Activated naive CD4-positive, alpha-beta T cell treated with anti-CD3 and anti-CD28 coated beads, Interleukin-2, amount 10 ng/mL, durations not matched to agents 7 days and 5 days (primary cell): ENCODE results near the gene USP12.

ENCODE experiments used
- CTCF ChIA-PET: fragments of 350-600 bp; sonication (Branson Sonifier 250); formaldehyde crosslinking; loops from one replicate; lab custom pipeline; 2021; ENCODE audit warnings: antibody characterized with exemption; lab: Charles Lee
- DNase-seq: peaks from one replicate; pipeline ENCODE4 v3.0.0-alpha.2; 2020
- H3K27ac Mint-ChIP-seq: one replicate; pipeline ENCODE4 v1.8.0; 2021; ENCODE audit warnings: mild to moderate bottlenecking, moderate library complexity, mixed read lengths
- H3K27me3 Mint-ChIP-seq: one replicate; pipeline ENCODE4 v1.8.0; 2021; ENCODE audit warnings: mild to moderate bottlenecking, mixed read lengths
- H3K36me3 Mint-ChIP-seq: one replicate; pipeline ENCODE4 v1.8.0; 2021; ENCODE audit warnings: mixed read lengths
- H3K4me1 Mint-ChIP-seq: one replicate; pipeline ENCODE4 v1.8.0; 2021; ENCODE audit warnings: mixed read lengths
- H3K4me3 Mint-ChIP-seq: one replicate; pipeline ENCODE4 v1.8.0; 2021; ENCODE audit warnings: mild to moderate bottlenecking, moderate library complexity, mixed read lengths
- H3K9me3 Mint-ChIP-seq: one replicate; pipeline ENCODE4 v1.8.0; 2021; ENCODE audit warnings: mixed read lengths

The USP12 gene

DNA sequence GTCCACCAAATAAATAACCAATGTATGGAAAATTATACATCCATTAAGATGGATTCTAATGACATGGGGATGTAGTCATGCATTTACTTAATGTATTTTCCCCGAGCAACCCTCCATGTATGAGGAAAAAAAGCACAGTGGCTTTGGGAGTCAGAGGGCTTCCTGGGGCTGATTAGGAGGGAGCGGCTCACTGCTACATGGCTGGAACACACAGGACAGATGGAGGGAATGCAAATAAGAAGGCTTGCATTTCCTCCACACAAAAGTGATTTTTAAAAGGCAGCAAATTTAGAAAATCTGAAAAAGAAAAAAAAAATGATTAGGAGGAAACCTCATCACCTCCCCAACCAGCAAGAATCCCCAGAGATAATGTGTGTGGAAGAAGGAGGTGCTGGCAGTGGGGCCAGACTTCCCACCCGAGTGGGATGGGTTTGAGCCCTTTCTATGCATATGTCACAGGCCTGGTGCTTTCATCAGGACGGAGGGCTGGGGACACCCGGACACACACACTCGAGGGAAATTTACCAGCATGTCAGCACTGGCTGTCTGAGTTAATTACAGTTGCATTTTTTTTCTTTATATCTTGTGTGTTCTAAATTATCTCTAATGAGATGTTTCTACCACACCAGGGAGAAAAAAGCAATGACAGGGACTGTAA lies 118.9 kb downstream of the USP12 start:
- Mint-ChIP-seq H3K36me3 (no peaks in the 10 kb centered on the region), H3K27ac (no peak overlapping the region), H3K27me3 (no peaks in the 10 kb centered on the region), H3K4me3 (no peak overlapping the region), H3K4me1 (peaks cover 17% of the 10 kb centered on the region), H3K9me3 (no peaks in the 10 kb centered on the region)
- CTCF ChIA-PET, result no interaction called here
- no peak for DNase-seq

DNA sequence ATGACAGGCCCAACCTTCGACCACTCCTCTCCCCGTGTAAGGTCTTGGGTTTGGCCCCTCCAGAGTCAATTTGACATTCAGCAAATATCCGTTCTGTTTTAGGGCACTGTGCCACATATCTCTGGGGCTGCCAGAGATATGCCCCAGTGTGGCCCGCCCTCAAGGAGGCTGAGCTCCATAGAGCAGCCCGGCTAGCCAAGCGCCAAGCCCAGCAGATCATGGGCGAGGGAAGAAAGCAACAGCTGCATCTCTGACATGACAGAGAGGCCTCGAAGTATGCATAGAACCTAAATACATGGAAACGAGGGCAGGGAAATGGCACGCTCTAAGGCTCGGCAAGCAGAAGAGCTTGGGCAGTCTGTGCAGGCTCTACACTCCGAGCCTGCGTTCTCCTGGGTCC lies 124.5 kb downstream of the USP12 start:
- Mint-ChIP-seq H3K4me1 (peaks cover 9% of the 10 kb centered on the region), H3K4me3 (no peak overlapping the region), H3K9me3 (no peaks in the 10 kb centered on the region), H3K27me3 (peaks cover 8% of the 10 kb centered on the region), H3K36me3 (no peaks in the 10 kb centered on the region), H3K27ac (no peak overlapping the region)
- no peak for DNase-seq
- CTCF ChIA-PET, result interaction anchor here (0.7 to 1.4 kb wide), 2 partner anchors 13 to 74 kb away, joined by 3 to 4 read pairs; no protein-coding TSS in a partner anchor

- no peak overlapping the region for H3K4me3 Mint-ChIP-seq
Measured at GRCh38 chr13:27044837-27045570, 126.6 kb downstream of the USP12 start.

GRCh38 chr13:27043013-27043412 lies 128.6 kb downstream of the USP12 start:
- Mint-ChIP-seq H3K9me3 (no peaks in the 10 kb centered on the region), H3K4me3 (no peak overlapping the region), H3K27ac (peak overlapping the region; percentile 6), H3K36me3 (no peaks in the 10 kb centered on the region), H3K27me3 (peaks cover 18% of the 10 kb centered on the region), H3K4me1 (peaks cover 9% of the 10 kb centered on the region)
- DNase-seq, result no peak
- CTCF ChIA-PET, result no interaction called here

More at GRCh38 chr13:27044837-27045570, 126.6 kb downstream of the USP12 start:
- Mint-ChIP-seq H3K27ac (peak overlapping the region; percentile 65), H3K9me3 (no peaks in the 10 kb centered on the region), H3K27me3 (peaks cover 18% of the 10 kb centered on the region), H3K4me1 (peaks cover 9% of the 10 kb centered on the region), H3K36me3 (no peaks in the 10 kb centered on the region)
- CTCF ChIA-PET, result no interaction called here
- no peak for DNase-seq

DNA sequence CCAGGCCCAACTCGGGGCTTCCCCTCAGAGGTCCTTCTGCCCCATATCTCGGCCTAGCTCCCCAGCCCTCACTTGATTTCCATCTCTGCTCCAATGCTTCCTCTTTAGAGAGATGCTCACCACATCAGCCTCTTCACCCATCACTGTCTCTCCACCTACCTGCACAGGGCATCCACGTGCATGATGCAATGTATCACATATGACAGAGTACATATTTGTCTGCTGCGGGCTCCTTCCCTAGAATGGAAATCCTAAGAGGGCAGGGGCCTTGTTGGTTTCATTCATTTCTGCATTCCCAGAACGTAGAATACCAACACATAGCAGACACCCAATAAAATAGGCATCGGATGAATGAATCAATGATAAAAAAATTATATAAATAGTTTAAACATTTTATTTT lies 130.3 kb downstream of the USP12 start:
- Mint-ChIP-seq H3K9me3 (no peaks in the 10 kb centered on the region), H3K27me3 (peaks cover 32% of the 10 kb centered on the region), H3K4me1 (peaks cover 9% of the 10 kb centered on the region), H3K4me3 (no peak overlapping the region), H3K27ac (no peak overlapping the region), H3K36me3 (no peaks in the 10 kb centered on the region)
- no peak for DNase-seq
- CTCF ChIA-PET, result no interaction called here

- no peaks in the 10 kb centered on the region for H3K36me3 Mint-ChIP-seq
- peaks cover 9% of the 10 kb centered on the region for H3K4me1 Mint-ChIP-seq
- no peak for DNase-seq
- no peaks in the 10 kb centered on the region for H3K9me3 Mint-ChIP-seq
- H3K27me3 Mint-ChIP-seq, result peaks cover 37% of the 10 kb centered on the region
- H3K4me3 Mint-ChIP-seq, result no peak overlapping the region
- CTCF ChIA-PET, result no interaction called here
- H3K27ac Mint-ChIP-seq, result no peak overlapping the region
Measured at GRCh38 chr13:27040826-27041108, 130.8 kb downstream of the USP12 start.

DNA sequence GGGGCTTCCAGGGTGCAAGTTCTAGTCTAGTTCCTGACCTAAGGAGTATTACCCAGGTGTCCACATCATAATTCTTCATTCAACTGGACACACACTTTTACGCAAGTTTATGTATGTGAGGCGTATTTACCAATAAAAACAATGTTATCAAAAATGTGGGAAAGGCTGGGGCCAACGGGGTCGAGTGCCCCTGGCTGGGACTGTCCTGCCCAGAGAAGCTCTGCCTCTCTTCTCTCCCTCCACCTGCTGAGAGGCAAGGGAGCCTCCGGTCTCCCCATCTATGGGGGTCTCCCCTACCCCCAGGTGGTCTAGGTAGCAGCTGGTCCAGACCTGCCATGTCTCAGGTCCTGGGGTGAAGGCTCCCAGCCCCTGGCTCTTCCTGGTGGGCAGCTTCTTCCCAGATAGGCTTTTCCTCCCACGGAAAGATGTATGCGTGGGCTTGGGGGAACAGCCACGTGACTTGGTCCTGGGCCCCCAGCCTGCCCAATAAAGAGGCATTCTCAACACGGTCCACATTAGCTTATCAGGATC lies 132.4 kb downstream of the USP12 start:
- Mint-ChIP-seq H3K27me3 (peaks cover 46% of the 10 kb centered on the region), H3K4me3 (no peak overlapping the region), H3K9me3 (no peaks in the 10 kb centered on the region), H3K4me1 (peaks cover 8% of the 10 kb centered on the region), H3K36me3 (no peaks in the 10 kb centered on the region), H3K27ac (no peak overlapping the region)
- CTCF ChIA-PET, result no interaction called here
- no peak for DNase-seq

- DNase-seq, result no peak
- H3K4me1 Mint-ChIP-seq, result peaks cover 8% of the 10 kb centered on the region
Measured at GRCh38 chr13:27038323-27038722, 133.3 kb downstream of the USP12 start.

DNA sequence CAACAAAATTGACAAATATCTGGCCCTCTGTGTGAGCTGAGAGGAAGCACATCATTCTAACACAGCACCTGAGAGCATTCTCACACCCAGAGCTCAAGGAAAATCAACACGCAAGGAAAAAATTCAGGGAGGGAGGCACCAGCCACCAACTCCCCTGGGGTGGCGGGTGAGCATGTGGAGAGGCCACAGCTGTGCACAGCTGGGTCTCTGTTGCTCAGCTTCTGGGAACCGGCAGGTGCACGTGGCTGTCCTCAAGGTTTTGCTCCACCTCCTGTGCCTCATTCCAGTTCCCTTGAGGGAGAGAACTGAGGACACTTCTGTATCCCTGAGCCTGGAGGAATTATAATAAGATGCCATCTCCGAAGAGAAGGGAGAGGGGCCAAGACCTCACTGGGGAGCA lies 134.0 kb downstream of the USP12 start:
- no peak overlapping the region for H3K27ac Mint-ChIP-seq
- no peaks in the 10 kb centered on the region for H3K36me3 Mint-ChIP-seq
- DNase-seq, result no peak
- H3K9me3 Mint-ChIP-seq, result no peaks in the 10 kb centered on the region
- H3K27me3 Mint-ChIP-seq, result peaks cover 48% of the 10 kb centered on the region
- CTCF ChIA-PET, result no interaction called here
- peaks cover 8% of the 10 kb centered on the region for H3K4me1 Mint-ChIP-seq
- no peak overlapping the region for H3K4me3 Mint-ChIP-seq

More at GRCh38 chr13:27038323-27038722, 133.3 kb downstream of the USP12 start:
- Mint-ChIP-seq H3K27ac (no peak overlapping the region), H3K27me3 (peaks cover 48% of the 10 kb centered on the region), H3K9me3 (no peaks in the 10 kb centered on the region), H3K4me3 (no peak overlapping the region), H3K36me3 (no peaks in the 10 kb centered on the region)
- CTCF ChIA-PET, result no interaction called here

- H3K4me3 Mint-ChIP-seq, result no peak overlapping the region
- peaks cover 8% of the 10 kb centered on the region for H3K4me1 Mint-ChIP-seq
- H3K36me3 Mint-ChIP-seq, result no peaks in the 10 kb centered on the region
- H3K27me3 Mint-ChIP-seq, result peaks cover 48% of the 10 kb centered on the region
- H3K9me3 Mint-ChIP-seq, result no peaks in the 10 kb centered on the region
- CTCF ChIA-PET, result no interaction called here
- no peak overlapping the region for H3K27ac Mint-ChIP-seq
- no peak for DNase-seq
Measured at GRCh38 chr13:27037171-27037570, 134.4 kb downstream of the USP12 start.

DNA sequence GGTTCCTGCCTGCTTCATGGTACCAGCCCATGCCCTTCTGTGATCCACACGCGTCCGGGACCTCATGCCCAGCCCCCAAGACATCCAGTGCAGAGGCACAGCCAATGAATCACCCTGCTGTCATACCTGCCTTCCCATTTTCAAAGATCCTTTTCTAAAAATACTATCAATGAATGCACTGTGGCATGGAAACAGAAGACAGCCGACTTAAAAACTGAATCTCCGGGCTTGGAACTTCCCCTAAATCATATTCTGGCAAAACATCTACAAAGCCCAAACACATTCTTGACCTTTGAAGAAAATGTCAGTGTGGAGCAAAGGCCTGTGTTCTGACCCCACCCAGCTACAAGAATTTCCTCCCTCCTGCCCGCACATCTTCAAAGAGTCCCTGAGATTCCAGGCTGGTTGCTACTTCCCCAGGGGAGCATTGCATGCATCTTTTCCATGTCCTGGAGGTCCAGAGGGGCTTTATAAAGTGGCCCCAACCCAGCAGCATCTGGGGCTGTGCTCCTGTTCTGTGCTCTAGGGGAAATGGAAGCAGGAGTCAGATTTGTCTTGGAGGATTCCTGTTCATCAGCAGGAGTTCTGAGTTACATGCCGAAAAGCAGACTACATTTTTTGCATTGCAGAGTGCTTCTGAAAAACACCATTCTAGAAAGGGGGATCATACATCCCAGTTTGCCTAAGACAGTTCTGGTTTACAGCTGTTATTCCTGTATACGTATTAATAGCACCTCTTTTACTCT lies 135.2 kb downstream of the USP12 start:
- CTCF ChIA-PET, result no interaction called here
- Mint-ChIP-seq H3K9me3 (no peaks in the 10 kb centered on the region), H3K36me3 (no peaks in the 10 kb centered on the region), H3K27me3 (peaks cover 48% of the 10 kb centered on the region), H3K27ac (no peak overlapping the region), H3K4me1 (peaks cover 8% of the 10 kb centered on the region), H3K4me3 (no peak overlapping the region)
- DNase-seq, result no peak

DNA sequence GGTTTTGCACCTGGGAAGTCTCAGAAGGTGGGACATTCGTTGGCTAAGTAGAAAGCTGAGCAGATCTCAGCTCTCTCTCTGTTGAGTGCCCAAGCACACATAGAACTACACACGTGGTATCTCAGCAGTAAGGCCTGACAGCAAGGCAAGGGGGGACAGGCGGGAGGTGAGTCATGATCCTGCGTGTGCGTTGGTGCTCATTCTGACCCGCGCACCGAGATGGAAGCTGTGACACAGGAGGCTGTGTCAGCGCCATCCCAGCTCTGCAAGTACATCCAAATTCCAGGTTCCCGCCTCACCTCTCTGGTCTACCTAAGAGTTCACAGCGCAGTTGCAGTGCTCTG lies 135.7 kb downstream of the USP12 start:
- no peaks in the 10 kb centered on the region for H3K9me3 Mint-ChIP-seq
- DNase-seq, result no peak
- peaks cover 8% of the 10 kb centered on the region for H3K4me1 Mint-ChIP-seq
- no peak overlapping the region for H3K4me3 Mint-ChIP-seq
- H3K27me3 Mint-ChIP-seq, result peaks cover 46% of the 10 kb centered on the region
- H3K27ac Mint-ChIP-seq, result no peak overlapping the region
- CTCF ChIA-PET, result no interaction called here
- H3K36me3 Mint-ChIP-seq, result no peaks in the 10 kb centered on the region

- Mint-ChIP-seq H3K27me3 (peaks cover 43% of the 10 kb centered on the region), H3K36me3 (no peaks in the 10 kb centered on the region), H3K9me3 (no peaks in the 10 kb centered on the region), H3K4me3 (no peak overlapping the region), H3K4me1 (peaks cover 8% of the 10 kb centered on the region), H3K27ac (no peak overlapping the region)
- CTCF ChIA-PET, result no interaction called here
- no peak for DNase-seq
Measured at GRCh38 chr13:27034678-27035111, 136.9 kb downstream of the USP12 start.

DNA sequence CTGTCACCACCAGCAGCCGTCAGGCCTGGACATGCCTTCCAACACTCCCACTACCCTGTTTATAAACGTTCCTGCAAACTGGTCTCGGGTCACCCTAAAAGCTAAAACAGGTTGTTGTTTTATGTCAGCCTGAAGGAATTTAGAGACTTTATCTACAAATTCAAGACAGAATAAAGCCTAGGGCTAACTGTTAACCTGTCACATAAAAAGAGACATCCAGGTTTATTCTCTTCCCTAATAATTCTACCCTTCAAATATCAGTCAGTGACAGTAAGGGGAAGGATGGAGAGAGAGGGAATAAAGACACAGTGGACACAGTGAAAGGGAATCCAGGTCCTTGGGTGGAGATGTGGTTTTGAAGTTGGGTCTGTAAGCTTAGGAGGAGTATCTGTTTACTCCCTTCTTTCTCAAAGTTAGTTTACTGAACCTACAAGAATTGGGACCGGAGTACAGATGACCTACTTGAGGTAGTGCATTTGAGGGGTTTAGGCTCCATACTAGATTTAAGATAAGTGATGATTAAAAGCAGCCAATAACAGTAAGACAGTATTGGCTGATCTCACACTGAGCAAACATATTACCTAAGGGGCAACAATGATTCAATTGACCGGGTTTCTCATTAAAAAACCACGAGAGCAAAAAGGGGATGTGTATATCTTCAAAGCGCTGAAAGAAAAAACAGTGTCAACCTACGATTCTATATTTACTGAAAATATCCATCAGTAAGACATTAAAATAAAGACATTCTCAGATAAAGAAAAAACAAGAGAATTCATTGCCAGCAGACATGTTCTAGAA lies 142.7 kb downstream of the USP12 start:
- no peak overlapping the region for H3K4me3 Mint-ChIP-seq
- no peak overlapping the region for H3K27ac Mint-ChIP-seq
- H3K27me3 Mint-ChIP-seq, result peaks cover 16% of the 10 kb centered on the region
- CTCF ChIA-PET, result no interaction called here
- no peaks in the 10 kb centered on the region for H3K36me3 Mint-ChIP-seq
- no peak for DNase-seq
- H3K4me1 Mint-ChIP-seq, result no peaks in the 10 kb centered on the region
- H3K9me3 Mint-ChIP-seq, result no peaks in the 10 kb centered on the region
